HG03442 (cell line): Measurements from ENCODE around the gene PDLIM5.

ENCODE experiments used
- ATAC-seq: cut with Tn5 transposase; IDR thresholded peaks from one replicate; pipeline ENCODE4 v1.9.1; 2021; ENCODE audit warnings: mild to moderate bottlenecking, moderate library complexity; ENCODE audit not compliant: unreplicated experiment

Gene PDLIM5

GRCh38 chr4:94678896-94679295 lies 227.2 kb downstream of the PDLIM5 start:
- no peak for ATAC-seq

- ATAC-seq = no peak
These were observed 228.6 kb downstream of the PDLIM5 start for GRCh38 chr4:94680176-94680862.

GRCh38 chr4:94686086-94686485 lies 234.3 kb downstream of the PDLIM5 start:
- ATAC-seq = no peak

DNA sequence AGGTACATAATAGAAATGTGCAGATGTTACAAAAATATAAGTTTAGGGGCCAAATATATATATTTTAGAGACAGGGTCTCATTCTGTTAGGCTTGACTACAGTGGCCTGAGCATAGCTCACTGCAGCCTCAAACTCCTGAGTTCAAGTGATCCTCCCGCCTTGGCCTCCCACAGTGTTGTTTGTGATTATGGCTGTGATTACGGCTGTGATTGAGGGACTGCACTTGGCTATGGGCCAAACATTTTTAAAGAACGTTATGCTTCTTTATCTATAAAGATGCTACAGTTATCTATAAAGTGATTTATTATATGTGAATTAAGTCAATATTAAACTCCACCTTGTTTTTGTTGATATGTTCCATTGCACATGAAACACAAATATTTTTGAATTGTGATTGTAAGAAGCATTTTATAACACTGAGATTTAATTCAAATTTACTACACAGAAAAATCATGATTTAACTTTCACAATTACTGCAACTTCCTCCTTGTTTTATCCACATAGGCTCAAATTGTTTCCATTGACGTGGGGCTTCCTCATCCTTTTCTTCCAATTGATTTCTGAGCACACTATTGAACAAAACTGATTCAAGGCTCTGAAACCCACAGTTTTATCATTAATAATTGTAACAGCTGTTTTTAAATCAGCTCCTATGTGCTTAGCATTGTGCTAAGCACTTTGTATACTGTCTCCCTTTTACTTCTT lies 237.6 kb downstream of the PDLIM5 start:
- ATAC-seq = no peak

- ATAC-seq = no peak
These were observed 239.1 kb downstream of the PDLIM5 start for GRCh38 chr4:94690851-94691254.

DNA sequence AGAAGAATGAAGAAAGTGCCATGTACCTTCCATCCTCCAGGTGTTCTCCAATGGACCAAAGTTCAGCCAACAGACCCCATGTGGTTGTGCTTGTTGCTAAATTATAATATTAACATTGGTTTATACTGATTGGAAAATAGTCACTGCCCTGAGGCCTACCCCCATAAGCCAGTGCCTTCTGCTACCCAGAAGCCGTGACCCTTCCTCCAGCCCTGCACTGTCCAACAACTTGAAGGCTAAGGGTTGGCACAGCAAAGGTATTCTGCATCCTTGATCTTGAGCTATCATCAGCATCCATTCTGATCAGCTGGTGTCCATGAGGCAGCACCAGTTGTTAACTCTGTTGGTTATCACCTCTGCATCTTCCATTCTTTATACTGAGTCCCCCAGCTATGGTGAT lies 239.8 kb downstream of the PDLIM5 start:
- ATAC-seq = no peak

- no peak for ATAC-seq
These were observed 243.6 kb downstream of the PDLIM5 start for GRCh38 chr4:94695384-94695783.

DNA sequence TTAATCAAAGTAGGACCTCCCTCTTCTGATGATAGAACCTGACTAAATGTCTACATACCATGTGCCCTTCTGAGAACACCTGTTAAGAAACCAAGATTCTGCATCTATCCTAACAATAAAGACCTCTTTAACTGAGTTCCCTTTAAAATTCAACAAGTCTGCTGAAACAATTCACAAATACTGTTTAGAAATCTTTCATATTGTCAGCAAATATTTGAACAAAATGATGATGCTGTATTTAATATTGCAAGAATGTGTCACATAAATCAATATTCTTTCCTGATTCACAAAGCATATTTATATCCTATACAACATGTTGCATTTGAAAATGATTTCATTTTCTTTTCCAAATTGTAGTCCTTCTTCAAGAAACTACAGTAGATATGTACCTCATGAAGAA lies 246.4 kb downstream of the PDLIM5 start:
- ATAC-seq = no peak

GRCh38 chr4:94700298-94700697 lies 248.6 kb downstream of the PDLIM5 start:
- no peak for ATAC-seq

DNA sequence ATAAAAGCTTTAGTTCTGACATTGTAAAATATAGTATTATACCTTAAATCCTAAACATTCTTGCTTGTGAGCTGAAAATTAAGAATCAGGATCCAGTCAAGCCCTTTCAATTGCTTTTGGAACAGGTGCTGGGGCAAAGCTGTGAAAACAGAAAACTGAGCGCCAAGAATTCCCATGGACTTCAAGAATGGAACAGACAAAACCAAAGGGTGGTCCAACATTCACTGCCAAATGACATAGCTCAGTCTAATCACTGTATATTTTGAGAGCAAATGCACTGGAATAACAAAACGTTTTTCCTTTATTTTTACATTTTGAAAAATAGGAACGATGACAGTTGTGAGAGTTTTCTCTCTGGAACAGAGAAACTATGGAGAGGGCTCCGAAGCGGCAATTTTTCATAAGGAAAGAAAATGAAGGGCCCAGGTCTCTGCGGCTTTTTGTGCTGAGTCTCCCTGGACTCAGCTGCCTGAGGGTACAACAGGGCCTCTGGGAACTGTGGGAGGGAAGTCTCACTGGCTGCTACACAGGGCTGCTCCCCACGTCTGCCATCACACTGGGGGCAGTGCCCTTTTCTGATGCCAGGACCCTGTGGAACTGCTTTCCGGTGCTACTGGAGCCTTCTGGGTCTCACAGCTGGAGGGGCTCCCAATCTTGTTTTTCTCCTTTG lies 250.0 kb downstream of the PDLIM5 start:
- no peak for ATAC-seq

- no peak for ATAC-seq
These were observed 259.9 kb downstream of the PDLIM5 start for GRCh38 chr4:94711635-94712034.

DNA sequence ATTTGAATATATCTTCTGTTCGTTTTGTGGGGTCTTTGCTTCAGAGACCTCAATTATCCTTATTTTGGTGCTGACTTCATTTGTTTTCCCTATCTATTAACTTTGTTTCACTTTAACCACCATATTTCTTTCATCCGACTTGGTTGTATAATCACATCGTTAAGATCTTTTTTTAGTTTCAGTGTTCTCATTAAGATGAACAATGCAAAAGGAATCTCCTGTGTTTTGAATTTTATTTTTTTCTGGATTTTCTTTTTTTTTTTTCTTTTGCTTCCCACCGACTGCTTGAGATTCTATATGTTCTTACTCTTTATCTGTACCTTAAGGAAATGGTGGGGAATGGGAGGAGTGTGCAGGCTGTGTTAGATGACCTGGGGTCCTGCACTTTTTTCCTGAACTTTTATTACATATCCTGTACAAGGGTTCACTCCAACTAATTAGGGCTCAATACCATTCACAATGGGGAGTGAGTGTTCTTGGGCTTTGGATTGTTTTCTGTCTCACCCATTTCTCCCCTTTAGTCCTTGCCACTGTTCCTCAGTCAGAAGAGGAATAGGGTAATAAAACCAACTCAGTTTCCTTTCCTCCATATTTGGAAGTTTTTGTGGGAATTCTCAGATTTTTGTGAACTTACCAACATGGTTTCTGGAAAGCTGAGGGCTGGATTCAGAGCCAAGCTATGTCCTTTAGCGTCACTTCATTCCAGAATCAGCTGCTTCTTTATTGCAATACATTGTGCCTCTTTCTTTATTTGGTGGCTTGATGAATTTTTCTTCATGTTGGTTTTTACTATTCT lies 262.8 kb downstream of the PDLIM5 start:
- ATAC-seq = no peak

GRCh38 chr4:94715726-94716125 lies 264.0 kb downstream of the PDLIM5 start:
- no peak for ATAC-seq
